GM20431 (cell line): ENCODE data around the gene IREB2.
"Not testable (repeated sequence)": the region's sequence is repeated elsewhere in the genome, so short reads cannot be mapped to it uniquely, and the experiment has no call there.

Source experiments
- in situ Hi-C: fragments of 300-500 bp; cut with MseI, MboI; formaldehyde crosslinking; loops from one replicate; pipeline ENCODE4 v1.15.0; 2020; ENCODE audit warnings: low sequenced_read_pairs; ENCODE audit not compliant: unreplicated experiment

The IREB2 gene

GRCh38 chr15:78456426-78456825, 18.4 kb downstream of the IREB2 start:
- in situ Hi-C loops, result no loop called here

GRCh38 chr15:78457101-78457500, 19.1 kb downstream of the IREB2 start:
- in situ Hi-C loops, result no loop called here

- in situ Hi-C loops, result no loop called here
These were observed 22.7 kb downstream of the IREB2 start for GRCh38 chr15:78460737-78461136.

GRCh38 chr15:78461171-78461888, 23.3 kb downstream of the IREB2 start:
- in situ Hi-C loops, result no loop called here

- in situ Hi-C loops, result no loop called here
These were observed 31.0 kb downstream of the IREB2 start for GRCh38 chr15:78469031-78469430.

GRCh38 chr15:78477295-78477694, 39.3 kb downstream of the IREB2 start:
- in situ Hi-C loops, result no loop called here

- in situ Hi-C loops, result no loop called here
These were observed 41.6 kb downstream of the IREB2 start for GRCh38 chr15:78479650-78480049.

- in situ Hi-C loops, result no loop called here
These were observed 43.9 kb downstream of the IREB2 start for GRCh38 chr15:78481917-78482316.

- in situ Hi-C loops, result no loop called here
These were observed 54.9 kb downstream of the IREB2 start for GRCh38 chr15:78492872-78493271.

GRCh38 chr15:78501857-78502256, 63.8 kb downstream of the IREB2 start:
- in situ Hi-C loops, result no loop called here

GRCh38 chr15:78502641-78503040, 64.6 kb downstream of the IREB2 start:
- in situ Hi-C loops, result no loop called here

GRCh38 chr15:78506971-78507830, 69.2 kb downstream of the IREB2 start, which contains the start of gene HYKK:
Gene HYKK, plus strand, starts transcription at chr15:78507577. Its CDS starts 5,512 bp downstream, at chr15:78513089.
- in situ Hi-C loops, result no loop called here

GRCh38 chr15:78507831-78508160, 69.8 kb downstream of the IREB2 start:
- in situ Hi-C loops, result no loop called here

- in situ Hi-C loops, result no loop called here
These were observed 70.3 kb downstream of the IREB2 start for GRCh38 chr15:78508272-78508671.

- in situ Hi-C loops, result no loop called here
These were observed 71.8 kb downstream of the IREB2 start for GRCh38 chr15:78509726-78510312.

- in situ Hi-C loops, result not testable (repeated sequence)
These were observed 82.0 kb downstream of the IREB2 start for GRCh38 chr15:78520035-78520434.

GRCh38 chr15:78524230-78524629, 86.2 kb downstream of the IREB2 start:
- in situ Hi-C loops, result no loop called here

- in situ Hi-C loops, result no loop called here
These were observed 89.3 kb downstream of the IREB2 start for GRCh38 chr15:78527325-78527724.

GRCh38 chr15:78533331-78533730, 95.3 kb downstream of the IREB2 start:
- in situ Hi-C loops, result no loop called here

- in situ Hi-C loops, result no loop called here
These were observed 98.1 kb downstream of the IREB2 start for GRCh38 chr15:78536134-78536533.

- in situ Hi-C loops, result no loop called here
These were observed 99.4 kb downstream of the IREB2 start for GRCh38 chr15:78537266-78537905.
